GM21576 (cell line): ENCODE results near the gene VMAC.
A peak's percentile ranks its signal among the peaks of the same experiment; 100 is the strongest.

Experiments
- ATAC-seq: cut with Tn5 transposase; IDR thresholded peaks from one replicate; pipeline ENCODE4 v1.9.1; 2021; ENCODE audit warnings: mild to moderate bottlenecking, moderate library complexity; ENCODE audit not compliant: unreplicated experiment

Gene VMAC

DNA sequence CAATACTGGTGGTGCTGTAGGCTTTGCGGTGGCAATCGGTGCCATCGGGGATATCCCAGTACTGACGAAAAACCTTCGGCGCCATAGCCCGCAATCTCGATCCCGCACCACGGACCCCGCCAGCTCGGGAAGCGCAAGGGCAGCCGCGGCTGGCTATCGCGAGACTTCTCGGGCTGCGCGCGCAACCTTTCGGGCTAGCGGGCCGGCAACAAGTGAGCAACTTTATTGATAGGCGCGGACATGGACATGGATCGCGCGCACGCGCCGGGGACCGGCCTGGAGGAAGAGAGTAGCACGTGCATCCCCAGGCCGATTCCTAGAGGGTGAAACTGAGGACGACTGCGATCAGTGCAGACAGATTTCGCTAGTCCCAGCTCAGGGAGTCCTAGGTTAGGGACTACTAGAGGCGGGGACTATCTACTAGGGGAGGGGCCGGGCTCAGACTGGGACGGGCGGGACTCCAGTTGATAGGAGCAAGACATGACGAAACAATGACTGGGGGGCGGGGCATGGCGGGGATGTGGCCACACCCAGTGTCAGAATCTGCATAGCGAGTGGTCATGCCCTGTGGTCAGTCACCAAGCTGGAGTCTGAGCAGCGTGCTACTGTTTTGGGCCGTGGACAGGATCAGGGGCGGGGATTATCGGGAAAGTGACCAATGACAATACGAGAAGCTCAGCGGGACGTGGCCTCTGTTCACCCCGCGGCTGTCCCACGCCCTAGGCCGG, 884 bp upstream of the VMAC start, which contains the start of gene NDUFA11:
Gene NDUFA11, minus strand, starts transcription at position 167 of the 728 bp plus-strand sequence. Its CDS starts 82 bp downstream, at position 85.
- peak; percentile 23 for ATAC-seq

DNA sequence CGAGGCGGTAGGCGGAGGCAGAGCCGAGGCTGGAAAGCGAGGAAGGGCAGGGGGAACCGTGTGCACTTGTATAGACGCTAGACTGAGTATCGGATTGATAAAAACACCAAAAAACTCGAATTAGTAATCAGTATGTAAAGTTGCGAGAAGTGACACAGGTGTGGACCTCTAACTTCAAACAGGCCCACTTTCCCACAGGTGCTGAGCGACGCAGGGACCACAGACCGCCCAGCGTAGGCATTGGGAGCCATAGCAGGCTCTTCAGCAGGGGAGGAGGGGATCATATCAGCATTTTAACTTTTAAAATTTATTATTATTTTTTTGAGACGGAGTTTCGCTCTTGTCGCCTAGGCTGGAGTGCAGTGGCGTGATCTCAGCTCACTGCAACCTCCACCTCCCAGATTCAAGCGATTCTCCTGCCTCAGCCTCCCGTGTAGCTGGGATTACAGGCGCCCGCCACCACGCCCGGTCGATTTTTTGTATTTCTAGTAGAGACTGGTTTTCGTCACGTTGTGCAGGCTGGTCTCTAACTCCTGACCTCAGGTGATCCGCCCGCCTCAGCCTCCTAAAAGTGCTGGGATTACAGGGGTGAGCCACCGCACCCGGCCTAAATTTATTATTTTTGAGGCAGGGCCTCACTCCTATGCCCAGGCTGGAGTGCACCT, 574 bp downstream of the VMAC start:
- ATAC-seq = no peak

DNA sequence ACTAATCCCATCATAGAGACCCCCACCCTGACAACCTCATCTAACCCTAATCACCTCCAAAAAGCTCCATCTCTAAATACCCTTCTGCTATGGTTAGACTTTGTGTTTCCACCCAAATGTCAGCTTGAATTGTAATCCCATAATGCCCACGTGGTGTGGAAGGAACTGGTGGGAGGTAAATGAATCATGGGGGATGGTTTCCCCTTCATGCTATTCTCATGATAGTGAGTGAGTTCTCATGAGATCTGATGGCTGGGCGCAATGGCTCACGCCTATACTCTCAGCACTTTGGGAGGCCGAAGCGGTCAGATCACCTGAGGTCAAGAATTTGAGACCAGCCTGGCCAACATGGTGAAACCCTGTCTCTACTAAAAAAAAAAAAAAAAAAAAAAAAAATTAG, 2.6 kb downstream of the VMAC start:
- ATAC-seq = no peak

DNA sequence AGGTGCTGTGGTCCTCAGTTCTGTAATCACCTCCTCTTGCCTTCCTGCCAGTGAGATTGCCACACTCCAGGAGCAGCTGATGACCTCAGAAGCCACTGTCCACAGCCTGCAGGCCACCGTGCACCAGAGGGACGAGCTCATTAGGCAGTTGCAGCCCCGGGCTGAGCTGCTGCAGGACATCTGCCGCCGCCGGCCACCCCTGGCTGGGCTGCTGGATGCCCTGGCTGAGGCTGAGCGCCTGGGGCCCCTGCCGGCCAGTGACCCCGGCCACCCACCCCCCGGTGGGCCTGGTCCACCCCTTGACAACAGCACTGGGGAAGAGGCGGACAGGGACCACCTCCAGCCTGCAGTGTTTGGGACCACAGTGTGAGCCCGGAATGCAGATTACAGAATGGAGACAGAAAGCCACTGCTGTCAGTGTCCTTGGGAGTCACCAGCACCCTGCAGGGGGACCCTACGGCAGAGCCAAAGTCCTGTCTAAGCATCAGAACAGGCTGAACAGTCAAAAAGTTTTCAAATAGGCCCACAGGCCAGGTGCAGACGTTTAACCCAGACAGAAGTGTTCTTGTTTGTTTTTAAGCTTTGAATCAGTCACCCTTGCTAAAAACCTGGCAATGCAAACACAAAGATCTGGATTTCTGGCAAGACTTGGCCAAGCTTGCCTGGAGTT, 4.2 kb downstream of the VMAC start:
- ATAC-seq = no peak

DNA sequence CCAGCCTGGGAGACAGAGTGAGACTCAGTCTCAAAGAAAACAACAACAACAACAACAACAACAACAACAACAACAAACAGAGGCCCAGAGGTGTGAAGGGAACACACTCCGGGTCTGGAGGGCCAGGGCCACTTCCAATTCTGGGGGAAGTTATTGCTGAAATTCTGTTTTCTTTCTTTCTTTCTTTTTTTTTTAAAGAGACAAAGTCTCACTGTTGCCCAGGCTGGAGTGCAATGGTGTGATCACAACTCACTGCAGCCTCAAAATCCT, 5.9 kb downstream of the VMAC start:
- no peak for ATAC-seq

DNA sequence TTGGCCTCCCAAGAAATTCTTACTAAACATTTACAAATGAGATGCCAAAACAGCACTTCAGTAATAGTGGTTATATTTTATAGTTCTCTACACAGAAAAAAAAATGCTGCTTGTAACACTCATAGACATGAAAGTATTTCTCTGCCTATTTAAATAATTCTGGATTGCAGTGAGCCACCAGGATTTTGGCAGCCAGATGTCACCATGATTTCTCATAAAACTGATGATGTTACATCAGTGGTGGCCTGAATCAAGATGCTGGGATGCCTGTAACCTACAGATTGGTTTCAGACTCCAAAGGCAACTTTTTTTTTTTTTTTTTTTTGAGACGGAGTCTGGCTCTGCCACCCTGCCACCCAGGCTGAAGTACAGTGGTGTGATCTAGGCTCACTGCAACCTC, 6.7 kb downstream of the VMAC start:
- ATAC-seq = no peak

DNA sequence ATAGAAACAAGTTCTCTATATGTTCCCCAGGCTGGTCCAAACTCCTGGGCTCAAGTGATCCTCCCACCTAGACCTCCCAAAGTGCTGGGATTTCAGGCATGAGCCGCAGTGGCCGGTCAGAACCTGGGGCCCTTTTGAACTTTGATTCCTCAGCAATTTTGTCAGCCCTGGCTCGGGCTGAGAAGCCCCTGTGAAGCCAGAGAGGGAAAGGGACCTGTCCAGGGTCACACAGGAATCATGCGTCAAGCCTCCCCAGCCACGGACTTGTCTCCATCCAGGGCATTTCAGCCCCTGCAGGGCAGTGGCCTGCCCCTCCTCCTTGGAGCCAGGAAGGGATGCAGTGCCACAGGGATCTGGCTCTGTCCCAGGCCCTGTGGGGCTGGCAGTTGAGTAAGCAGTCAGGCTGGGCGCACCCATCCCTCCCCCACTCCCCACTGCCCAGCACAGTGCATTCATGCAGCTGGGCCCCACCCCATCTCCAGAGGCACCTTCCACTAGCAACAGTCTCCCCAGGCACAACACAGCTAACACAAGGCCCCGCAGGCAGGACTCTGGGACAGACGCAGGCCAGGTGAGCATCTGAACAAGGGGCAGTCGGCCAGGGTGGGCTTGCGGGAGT, 9.2 kb downstream of the VMAC start, which contains the start of gene CAPS:
Gene CAPS, plus strand, starts transcription at position 516 of the 619 bp plus-strand sequence. CDS start 153 bp downstream, outside the sequence.
- ATAC-seq = no peak

DNA sequence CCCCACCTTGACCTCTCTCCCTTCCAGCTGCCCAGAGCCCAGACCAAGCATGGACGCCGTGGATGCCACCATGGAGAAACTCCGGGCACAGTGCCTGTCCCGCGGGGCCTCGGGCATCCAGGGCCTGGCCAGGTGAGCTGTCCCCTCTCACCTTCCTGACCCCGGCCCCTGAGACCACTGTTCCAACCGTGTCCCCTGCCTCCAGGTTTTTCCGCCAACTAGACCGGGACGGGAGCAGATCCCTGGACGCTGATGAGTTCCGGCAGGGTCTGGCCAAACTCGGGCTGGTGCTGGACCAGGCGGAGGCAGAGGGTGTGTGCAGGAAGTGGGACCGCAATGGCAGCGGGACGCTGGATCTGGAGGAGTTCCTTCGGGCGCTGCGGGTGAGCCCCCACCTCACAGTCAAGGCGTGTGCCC, 9.7 kb downstream of the VMAC start:
- ATAC-seq = no peak

DNA sequence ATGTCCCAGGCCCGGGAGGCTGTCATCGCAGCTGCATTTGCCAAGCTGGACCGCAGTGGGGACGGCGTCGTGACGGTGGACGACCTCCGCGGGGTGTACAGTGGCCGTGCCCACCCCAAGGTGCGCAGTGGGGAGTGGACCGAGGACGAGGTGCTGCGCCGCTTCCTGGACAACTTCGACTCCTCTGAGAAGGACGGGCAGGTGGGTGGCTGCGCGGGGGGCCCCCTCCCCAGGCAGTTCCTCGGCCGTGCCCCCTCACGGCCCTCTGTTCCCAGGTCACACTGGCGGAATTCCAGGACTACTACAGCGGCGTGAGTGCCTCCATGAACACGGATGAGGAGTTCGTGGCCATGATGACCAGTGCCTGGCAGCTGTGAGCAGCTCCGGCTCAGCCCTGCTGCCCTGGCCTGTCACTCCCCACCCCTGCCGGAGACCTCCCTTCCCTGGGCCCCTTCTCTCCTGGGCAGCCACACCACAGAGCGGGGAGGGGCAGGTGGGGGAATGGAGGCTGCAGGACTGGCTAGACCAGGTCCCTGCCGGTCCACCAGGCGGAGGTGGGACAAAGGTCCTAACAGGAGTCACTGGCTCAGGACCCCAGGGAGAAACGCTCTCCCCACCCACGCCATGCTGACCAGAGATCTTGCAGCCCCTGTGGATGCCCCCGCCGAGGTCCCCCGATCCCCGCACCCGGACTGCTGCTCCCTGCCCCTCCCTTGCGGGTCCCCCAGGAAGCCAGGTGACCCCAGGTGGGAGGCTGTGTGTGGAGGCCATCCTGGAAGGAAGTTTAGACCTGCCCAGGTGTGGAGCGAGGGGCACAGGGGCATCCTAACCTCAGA, 10.5 kb downstream of the VMAC start:
- ATAC-seq = no peak

DNA sequence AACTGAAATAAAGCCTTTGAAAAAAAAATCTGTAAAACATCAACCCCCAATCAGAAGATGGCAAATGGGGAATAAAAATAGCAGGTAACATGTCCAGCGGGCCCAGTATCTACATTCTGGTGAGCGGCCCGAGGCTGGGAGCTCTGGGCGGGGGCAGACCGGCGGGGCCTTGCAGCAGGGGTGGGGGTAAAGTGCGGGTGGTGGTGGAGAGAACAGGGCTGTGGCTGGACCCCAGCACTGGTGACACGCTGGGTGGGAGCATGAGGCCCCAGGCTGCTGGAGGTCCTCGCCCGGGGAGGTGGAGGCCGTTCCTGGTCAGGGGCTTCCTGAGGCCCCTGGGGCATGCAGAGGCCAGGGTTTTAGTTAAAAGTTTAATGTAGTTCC, 11.1 kb downstream of the VMAC start:
- no peak for ATAC-seq

DNA sequence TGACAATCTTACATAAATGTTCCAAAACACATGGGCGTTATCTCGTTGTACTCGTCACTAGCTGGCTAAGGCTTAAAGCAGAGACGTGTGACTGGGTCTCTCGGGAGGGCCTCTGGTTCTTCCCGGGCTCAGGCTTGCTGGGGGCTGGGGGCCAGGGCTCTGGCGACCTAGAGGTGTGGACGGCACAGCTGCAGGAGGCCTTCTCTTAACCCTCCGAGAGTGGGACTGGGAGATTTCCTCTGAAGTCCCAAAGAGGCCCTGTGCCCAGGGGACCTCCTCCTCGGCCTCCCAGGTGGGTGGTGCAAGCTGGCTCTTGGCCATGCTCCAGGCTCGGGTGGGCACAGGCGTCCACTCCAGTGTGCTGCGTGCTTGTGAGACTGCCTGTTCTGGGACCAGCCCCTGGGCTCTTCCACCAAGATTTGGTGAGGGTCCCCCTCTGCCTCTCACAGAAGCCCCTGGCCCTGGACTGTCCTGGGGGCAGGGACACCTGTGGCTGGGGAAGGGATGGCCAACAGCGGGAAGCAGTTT, 11.6 kb downstream of the VMAC start:
- ATAC-seq = no peak

DNA sequence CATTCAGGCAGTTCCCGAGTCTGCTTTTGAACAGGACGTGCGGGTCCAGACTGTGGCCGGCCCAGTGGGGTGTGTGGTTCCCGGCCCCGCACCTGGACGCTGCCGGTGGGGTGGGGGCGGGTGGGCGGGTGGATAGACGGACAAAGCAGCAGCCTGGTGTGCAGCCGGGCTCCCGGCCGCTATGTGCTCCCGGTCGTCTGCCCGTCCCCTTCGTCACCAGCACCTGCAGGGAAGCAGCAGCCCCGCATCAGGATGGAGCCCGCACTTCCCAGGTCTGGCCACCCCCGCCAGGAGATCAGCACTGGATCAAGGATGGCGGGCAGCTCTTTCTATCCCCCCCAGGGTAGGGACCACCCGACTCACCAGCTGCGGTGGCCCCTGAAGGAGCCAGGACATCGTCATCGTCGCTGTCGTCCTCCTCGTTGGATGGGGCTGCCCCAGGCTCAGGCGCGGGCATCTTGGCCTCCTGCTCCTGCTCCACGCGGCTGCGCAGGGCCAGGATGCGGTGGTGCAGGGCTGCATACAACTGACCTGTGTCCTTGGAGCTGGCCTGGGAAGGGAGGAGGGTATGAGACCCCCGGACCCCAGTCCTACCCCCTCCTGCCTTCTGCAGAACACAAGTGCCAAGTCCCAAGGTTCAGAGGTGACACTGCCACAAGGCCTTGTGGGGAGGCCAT, 12.9 kb downstream of the VMAC start:
- no peak for ATAC-seq

DNA sequence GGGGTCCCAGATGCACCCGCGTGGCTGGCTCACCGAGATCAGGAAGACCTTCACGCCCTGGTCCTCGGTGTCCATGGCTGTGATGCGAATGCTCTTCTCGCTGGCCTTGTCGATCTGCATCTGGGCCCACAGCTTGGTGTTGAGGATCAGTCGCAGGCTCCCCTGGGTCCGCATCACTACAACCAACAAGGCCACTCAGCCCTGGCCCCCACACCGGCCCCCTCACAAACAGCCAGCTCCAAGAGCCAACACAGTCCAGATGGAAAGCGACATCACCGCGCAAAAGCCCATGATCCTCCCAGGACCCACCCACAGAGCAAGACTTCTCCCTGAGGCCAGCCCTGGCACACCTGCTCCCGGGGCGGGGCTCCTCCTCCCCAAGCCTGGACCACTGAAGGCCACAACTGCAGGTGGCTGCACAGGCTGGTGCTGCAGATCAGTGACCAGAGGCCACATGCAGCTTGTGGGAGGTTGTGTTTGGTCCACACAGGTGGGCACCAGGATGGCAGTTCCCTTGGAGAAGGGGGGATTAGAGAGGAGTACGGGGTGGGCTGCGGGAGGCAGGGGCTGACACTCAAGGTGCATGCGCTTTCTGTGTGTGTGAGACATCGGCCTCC, 13.9 kb downstream of the VMAC start:
- ATAC-seq = no peak

DNA sequence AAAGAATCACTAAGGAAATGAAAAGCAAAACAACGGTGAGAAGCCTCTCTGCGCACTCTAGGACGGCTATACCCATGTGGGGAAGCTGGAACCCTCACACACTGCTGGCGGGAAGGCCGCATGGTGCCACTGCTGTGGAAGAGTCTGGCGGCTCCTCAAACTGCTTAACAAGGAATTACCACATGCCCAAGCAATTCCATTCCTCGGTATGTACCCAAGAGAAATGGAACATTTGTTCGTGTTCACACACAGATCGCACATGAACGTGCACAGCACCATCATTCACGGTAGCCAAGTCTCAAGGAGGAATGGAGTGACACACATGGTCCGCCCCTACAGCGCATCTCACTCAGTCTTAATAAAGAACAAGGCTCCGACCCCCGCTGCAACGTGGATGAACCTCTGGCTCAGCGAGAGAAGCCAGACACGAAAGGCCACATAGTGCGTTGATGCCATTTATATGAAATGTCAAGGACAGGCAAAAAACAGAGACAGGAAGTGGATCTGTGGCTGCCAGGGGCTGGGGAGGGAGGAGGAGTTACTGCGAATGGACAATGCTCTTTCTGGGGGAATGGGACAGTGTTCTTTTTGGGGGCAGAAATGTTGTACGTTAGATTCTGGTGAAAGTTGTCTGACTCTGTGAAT, 17.0 kb downstream of the VMAC start:
- no peak for ATAC-seq

DNA sequence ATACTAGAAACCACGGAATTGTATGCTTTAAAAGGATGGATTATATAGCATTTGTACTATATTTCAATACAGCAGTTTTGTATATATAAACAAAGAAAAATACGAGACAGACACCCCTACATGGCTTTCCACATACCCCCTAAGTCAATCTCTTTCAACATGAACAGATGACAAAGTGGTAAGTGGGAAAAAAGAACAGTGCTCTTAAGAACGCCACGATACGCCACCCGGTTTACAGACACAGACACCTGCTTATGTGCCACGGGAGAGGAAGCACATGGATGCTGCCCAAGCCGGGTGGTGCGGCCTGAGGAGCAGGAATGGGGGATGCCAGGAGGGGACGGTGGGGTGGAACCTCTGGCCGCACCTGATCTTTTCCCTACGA, 17.5 kb downstream of the VMAC start:
- ATAC-seq = no peak

DNA sequence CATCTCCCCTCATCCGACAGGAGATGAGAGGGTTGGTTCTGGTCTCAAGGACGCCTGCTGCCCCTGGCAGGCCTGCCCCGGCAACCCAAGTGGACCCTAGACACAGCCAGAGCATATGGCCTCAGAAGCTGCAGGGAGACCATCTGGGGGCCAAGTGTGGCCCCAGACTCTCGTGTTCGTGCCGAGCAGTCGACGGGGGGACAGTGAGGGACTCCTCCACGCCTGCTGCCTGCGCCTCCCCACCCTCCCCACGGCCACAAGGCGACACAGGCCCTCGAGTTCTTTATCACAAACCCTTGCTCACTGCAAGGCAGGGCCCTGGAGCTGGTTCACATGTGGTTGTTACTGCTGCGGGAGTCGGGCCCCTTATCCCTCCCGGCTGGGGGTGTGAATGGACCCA, 18.7 kb downstream of the VMAC start:
- no peak for ATAC-seq

DNA sequence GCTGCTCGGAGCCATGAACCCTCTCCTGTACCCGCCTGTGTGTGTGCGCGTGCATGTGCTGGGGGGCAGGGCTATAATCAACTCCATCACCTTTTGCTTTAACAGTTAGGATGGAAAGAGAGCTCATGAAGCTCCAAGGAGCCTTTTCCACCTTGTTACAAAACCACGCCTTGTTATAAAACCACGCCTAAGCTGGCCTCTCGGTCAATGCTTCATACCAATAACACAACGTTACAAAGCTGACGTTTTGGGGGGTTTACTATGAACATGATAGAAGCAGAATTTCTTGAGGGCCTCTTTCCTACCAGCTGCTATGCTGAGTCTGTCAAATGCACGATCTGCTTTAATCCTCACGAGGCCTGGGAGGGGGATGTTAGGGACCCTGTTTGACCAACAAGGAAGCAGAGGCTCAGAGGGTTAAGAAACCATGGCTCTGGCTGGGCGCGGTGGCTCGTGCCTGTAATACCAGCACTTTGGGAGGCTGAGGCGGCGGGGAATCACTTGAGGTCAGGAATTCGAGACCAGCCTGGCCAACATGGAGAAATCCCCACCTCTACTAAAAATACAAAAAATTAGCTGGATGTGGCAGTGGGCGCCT, 21.3 kb downstream of the VMAC start:
- ATAC-seq = no peak

DNA sequence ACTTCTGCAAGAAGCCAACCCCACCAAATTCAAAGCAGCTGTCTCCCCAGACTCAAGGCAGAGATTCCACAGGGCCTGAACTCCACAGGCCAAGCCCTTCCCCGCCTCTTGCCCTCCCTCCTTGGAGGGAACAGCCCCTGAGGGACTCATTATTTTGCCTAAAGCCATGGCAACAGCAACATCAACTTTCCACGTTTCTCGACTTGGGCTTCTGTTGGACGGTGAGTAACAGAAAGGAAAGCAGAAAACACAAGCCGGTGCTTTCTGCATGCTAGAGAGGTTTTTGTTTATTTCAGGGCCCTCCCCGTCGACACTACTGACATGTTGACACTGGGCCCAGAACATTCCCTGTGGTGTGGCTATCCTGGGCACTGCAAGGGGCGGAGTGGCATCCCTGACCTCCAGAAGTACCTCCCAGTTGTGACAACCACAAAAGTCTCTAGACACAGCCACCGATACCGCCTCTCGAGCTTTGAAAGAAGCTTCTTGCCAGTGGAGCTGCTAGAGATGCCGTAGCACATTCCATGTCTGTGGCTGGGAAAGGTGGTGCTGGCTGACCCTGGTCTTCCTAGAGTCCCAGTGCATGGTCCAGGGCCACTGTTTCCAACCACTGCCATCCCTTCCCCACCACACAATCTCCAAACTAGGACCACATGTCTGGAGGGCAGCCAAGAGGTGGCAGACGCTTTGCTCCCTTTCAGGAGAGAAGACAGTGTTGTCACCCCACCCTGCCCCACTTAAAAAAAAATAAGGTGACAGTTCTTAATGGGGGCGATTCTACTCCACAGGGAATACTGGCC, 22.2 kb downstream of the VMAC start:
- ATAC-seq = no peak
